SK-N-DZ (cell line): ENCODE data around the gene PPM1F.

Experiments
- DNase-seq: peaks from one replicate; pipeline ENCODE4 v3.0.0-alpha.2; 2015; ENCODE audit warnings: low spot score

Gene PPM1F

DNA sequence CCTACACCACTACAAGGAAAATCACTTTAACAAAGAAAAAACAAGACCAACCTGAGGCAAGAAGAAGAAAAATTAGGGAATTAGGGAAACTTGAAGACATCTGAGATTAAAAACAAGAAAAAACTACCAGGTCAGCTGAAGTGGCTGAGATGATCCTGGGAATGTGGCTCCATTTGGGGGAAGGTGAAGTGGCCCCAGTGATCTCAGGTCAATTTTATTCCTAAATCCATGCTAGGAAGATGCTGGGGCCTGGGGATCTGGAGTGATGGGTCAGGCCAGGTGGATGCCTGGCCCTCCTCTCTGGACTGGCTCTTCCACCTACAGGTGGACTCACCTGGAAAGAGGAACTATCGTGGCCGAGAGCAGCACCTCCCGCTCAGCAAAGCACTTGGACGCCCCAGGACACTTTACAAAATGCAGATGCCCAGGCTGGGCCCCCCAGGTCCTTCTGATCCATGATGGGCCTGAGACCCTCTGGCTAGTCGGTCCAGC is 23.3 kb upstream of the PPM1F start:
- no peak for DNase-seq

- no peak for DNase-seq
Observed at GRCh38 chr22:21975273-21975672, 22.6 kb upstream of the PPM1F start.

- no peak for DNase-seq
Observed at GRCh38 chr22:21974058-21974649, 21.5 kb upstream of the PPM1F start.

DNA sequence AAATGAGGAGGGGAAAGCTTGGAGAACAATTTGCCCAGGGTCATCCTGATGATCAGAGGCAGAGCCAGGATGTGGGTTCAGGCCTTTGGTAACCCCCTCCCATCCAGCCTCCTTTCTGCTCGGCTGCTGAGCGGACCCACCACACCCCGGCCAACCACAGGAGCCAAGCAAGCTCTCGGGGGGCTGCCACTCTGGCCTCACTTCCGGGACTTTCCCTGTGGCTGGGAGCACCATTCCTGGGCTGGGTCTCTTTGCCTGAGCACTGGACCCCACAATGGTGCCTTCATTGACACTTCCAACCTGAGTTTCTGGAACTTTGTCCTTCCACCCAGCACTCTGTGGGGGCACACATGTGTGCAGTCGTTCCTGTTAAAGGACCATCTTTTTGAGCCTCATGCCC is 20.2 kb upstream of the PPM1F start:
- DNase-seq, result no peak

DNA sequence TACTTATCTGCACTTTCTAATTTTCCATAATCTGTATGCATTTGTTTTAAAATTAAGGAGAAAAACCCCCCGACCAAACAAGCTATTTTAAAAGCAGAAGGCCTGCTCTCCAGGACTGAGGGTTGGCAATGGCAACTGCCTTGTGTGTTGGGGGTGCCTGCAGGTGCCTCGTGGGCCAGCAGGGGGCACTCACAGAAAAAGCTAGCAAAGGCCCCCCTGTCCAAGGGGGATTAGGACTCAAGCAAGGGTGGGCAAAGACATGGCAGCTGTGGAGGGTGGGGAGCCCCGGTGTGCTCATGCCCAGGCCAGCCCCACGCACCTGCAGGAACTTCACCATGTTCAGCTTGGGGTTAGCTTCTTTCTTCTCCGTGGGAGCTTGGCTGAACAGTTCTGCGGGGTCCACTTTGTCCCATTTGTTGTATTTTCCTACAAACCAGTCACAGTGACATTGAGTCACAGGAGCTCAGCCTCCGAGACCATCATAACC is 19.7 kb upstream of the PPM1F start:
- DNase-seq, result peak; percentile 44

GRCh38 chr22:21971858-21972275 is 19.2 kb upstream of the PPM1F start:
- no peak for DNase-seq

- DNase-seq, result no peak
Observed at GRCh38 chr22:21970800-21971617, 18.4 kb upstream of the PPM1F start.

- no peak for DNase-seq
Observed at GRCh38 chr22:21970037-21970799, 17.6 kb upstream of the PPM1F start.

GRCh38 chr22:21968452-21969129 is 15.9 kb upstream of the PPM1F start:
- DNase-seq, result no peak

DNA sequence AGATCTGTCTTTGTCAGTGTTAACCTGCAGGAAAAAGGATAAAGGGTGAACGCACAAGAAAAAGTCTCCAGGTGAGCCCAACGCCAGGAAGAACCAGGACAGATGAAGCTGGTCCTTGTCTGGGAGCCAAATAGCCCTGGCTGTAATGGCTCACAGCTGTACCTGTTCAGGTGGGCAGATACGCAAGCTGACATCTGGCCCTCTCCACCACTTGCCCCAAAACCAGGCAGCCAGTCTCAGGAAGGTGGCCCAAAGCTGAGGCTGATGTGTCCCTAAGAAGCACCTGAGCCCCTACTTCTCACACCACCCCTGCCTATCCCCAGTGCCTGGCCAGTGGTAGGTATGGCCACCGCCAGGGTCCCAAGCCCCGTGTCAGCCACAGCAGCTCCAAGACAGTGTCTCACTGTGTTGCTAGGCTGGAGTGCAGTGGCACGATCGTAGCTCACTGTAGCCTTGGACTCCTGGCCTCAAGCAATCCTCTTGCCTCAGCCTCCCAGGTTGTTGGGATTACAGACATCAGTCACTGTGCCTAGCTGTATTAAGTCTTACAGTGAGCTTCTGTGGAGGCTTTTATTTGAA is 15.1 kb upstream of the PPM1F start:
- no peak for DNase-seq

DNA sequence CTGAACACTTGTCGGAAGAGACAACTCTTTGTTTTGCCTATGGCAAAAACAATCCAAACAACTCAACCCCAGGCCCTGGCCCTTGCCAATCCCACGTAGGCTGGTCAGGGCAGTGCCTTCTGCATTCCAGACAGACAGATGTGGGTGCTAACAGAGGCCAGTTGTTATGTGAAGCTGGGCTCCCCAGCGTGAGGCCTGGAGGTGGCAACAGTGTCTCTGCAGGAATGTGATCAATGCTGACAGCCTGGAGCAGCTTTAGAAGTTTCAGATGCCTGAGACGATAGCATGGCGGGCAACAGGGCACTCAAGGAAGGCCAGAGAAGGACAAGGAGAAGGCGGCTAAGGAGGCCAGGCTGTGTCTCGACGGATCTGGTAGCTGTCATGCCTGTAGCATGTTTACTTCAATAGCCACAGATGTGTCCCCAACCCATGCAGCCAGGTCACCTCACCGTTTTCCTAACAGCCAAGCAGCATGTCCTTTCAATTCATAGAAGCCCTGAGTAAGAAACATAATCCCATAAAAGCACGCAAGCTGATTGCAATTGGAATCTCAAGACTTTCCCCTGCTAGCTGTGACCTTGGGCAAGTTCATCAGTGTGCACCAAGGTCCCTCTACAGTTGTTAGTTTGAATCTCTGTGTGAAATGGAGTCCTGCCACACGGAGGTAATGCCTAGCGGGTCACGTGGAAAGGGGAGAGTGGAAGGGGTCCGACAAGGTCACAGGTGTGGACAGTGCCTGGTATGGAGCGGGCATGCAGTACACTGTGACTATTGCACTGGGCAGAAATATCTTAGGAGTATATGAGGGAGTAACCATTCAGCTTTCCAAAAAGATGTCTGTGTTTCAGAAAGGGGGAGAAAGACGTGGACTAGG is 14.2 kb upstream of the PPM1F start:
- no peak for DNase-seq

DNA sequence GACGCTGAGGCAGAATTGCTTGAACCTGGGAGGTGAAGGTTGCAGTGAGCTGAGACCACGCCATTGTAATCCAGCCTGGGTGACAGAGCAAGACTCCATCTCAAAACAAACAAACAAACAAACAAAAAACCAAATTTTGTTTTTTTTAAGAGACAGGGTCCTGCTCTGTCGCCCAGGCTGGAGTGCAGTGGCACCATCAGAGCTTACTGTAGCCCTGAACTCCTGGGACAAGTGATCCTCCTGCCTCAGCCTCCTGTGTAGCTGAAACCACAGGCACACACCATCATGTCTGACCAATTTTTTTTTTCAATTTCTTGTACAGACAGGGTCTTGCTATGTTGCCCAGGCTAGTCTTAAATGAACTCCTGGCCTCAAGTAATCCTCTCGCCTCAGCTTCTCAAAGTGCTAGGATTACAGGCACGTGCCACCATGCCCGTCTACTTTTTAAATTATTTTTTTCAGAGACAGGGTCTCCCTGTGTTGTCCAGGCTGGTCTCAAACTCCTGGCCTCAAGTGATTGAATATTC is 13.2 kb upstream of the PPM1F start:
- DNase-seq, result no peak

- DNase-seq, result no peak
Observed at GRCh38 chr22:21964918-21965484, 12.4 kb upstream of the PPM1F start.

DNA sequence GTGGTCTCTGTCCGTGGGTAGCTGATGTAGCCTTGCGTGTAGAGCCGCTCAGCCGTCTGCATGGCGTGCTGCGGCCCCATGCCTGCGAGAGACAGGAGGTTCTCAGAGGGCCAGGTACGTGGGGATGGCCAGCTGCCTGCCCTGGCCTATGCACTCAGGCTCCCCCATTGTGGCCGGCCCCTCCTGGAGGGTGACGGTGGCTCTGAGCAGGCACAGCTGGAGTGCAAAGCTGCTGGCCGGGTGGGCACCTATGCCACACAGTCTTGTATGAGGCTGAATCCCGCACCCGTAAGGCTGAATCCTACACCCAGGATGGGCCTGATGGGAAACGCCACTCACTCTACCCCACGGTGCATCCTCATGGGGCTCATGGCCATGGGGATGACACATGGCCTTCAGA is 11.6 kb upstream of the PPM1F start:
- DNase-seq, result no peak

DNA sequence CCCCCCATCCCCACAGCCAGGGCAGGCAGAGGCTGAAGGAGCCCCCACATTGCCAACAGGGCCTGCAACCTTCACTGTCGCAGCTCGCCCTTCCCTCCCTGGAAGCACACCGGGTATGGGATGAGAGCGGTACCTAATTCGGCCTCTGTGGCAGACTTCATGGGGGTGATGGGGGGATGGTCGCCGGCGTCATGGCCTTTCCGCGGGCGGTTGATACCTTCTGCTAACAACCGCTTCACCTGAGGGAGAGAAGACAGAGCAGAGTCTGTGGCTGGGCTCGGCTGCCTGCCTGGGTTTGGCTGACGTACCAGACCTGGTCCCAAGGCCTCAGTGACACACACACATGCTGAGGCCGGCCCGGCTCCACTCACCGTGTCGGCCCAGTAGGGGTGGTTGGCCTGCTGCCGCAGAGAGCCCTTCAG is 11.2 kb upstream of the PPM1F start:
- DNase-seq, result no peak

- DNase-seq, result no peak
Observed at GRCh38 chr22:21963286-21963685, 10.6 kb upstream of the PPM1F start.

GRCh38 chr22:21962655-21962949 is 10.0 kb upstream of the PPM1F start:
- DNase-seq, result no peak

- DNase-seq, result no peak
Observed at GRCh38 chr22:21961886-21962654, 9.4 kb upstream of the PPM1F start.
